ENCODE measurements around the gene BIN2.
A peak's percentile ranks its signal among the peaks of the same experiment; 100 is the strongest.

Gene BIN2

DNA sequence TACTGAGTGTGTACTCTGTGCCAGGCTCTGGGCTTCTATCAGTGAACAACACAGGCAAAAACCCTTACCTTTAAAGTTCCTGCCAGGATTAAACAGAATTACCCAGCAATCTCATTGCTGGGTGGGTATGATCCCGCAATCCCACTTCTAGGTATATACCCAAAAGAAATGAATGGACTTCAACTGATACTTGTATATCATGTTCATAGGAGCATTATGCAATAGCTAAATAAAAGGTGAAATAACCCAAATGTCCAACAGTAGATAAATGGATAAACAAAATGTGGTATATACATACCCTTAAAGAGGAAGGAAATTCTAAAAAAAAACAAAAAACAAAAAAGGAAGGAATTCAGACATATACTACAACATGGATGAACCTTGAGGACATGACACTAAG, 70.7 kb downstream of the BIN2 start:
- no peak for DNase-seq

DNA sequence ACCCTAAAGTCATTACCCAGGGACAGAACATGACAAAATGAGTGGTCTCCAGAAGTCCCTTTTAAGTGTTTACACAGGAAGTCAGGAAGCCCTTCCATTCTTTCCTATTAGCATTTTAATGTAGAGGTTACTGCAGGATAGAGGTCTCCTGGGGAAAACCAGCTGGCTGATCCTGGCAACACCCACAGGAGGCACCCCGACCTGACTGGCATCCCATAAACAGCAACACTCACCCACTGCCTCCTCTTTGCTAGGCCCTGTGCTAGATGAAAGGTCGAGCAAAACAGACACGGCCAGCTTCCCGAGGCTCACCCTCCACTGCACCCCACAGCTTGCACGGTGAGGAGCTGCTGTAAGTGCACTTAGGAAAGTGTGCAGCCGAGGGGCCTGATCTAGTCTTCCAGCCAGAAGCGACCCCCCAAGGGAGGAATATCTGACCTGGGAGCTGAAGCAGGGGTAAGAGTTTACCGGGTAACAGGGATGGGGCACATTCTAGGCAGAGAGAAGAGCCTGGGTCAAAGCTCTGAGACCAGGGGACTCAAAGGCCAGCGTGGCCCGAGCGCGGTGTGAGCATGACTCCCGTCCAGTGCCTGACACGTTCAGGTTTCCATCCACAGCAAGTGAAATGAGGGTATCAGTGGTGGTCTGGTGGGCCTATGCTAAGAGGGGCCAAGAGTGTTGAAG, 76.3 kb downstream of the BIN2 start:
- DNase-seq: peak; percentile 9

DNA sequence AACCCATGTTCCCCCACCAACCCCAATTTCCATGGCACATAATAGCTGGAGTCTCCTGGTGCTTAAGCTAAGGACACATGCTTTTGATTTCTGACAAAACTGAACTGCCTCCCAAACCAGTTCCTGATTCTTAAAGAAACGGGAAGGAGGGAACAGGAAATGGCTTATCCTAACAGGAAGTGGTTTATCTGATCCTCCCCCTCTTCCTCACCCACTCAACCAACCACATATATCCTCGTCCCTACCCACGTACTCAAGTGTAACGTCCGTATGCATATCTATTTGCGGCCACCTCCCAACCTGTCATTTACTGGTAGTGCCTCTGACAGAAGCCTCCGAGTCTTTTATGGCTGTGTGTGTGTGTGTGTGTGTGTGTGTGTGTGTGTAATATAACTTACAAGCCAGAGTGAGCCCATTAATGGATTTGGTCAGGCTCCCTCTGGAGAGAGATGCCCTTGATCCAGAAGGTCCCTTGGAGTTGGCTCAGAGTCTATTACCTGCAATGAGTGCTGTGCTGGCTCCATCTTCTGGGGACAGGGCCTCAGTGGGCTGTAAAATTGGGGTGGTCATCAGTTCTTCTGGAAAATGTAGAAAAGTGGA, 77.6 kb downstream of the BIN2 start:
- DNase-seq: no peak

DNA sequence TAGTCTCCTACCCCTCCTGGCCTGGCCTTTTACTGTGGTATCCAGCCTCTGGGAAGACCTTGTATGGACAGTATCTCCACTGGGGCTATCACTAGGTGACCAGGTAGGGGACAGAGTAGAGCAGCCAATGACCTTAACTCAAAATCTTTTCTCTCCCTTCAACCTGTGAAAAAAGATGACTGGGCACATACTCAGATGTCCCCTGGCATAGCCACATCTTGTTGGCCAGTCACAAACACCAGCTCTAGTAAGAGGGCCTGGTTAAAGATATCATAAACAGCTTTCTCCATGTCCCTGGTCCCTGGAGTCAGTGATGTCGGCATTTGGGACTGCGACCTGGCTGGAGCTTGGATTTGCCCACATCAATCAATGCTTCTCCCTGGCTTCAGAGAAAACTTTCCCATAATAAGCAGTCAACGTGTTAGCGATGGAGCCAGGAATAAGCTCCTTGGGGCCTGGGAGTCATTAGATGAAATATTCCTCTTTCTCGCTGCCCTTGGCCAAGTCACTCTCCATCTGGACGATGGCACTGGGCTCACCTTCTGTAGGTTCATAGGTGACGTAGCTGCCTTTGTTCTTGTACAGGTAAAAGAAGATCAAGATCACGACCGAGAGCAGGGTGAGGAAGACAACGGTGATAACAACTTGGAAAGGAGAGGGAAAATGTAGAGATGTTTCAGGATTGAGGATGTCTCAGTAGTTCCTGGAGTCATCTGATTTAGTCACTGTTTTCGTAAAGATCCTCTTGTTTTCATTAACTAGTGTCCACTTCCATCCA, 78.3 kb downstream of the BIN2 start:
- no peak for DNase-seq

DNA sequence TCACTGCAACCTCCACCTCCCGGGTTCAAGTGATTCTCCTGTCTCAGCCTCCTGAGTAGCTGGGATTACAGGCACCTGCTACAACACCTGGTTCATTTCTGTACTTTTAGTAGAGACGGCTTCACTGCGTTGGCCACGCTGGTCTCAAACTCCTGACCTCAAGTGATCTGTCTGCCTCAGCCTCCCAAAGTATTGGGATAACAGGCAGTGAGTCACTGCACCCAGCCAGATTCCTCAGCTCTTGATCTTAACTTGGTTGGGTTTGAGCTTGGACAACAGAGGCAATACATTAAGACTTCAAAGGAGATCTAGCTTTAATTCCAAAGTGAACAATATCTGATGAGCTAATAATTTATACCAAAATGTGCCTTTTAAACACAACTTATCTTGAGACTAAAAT, 79.7 kb downstream of the BIN2 start:
- no peak for DNase-seq

DNA sequence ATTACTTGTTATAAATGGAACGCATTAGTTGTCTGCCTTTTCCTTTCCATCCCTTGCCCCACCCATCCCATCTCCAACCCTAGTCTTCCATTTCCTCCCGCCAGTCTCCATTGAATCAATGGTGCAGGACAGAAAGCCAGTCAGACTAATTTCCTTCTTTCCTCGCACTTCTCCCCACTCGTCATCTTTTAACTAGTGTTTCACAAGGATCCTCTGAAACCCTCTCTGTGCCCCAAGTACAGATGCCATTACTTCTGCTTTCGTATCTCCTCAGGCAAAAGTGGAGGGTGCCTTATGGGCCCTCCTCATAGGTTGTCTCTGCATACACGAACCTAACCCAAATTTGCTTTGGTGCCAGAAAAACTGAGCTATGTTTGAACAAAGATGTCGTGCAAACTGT, 81.1 kb downstream of the BIN2 start:
- DNase-seq: no peak

DNA sequence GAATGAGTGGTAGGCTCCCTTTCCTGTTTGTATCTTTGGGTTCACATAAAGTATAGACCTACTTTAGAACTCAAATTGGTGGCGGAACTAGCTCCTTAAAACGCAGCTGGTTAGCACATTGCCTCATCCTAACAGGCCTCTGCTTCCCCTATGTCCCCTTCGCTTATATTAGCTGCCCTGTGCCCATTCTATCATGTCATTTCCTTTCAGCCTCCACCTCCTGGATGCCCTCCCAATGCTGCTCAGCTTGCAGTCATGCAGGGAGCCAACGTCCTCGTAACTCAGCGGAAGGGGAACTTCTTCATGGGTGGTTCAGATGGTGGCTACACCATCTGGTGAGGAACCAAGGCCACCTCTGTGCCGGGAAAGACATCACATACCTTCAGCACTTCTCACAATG, 81.9 kb downstream of the BIN2 start:
- DNase-seq: no peak

DNA sequence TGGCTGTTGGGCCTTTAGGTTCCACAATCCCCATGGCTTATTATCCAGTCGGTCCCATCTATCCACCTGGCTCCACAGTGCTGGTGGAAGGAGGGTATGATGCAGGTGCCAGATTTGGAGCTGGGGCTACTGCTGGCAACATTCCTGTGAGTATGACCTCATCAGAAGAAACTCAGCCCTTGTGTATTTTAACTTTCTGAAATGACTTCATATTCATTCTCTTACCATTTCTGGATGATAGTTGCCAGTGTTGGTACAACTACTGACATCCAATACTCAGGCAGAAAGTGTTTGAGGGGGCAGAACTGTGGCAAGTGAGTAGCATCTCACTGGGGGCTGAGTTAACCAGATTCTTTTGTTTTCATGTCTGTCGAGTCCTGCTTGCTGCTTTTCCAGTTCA, 83.0 kb downstream of the BIN2 start:
- no peak for DNase-seq

DNA sequence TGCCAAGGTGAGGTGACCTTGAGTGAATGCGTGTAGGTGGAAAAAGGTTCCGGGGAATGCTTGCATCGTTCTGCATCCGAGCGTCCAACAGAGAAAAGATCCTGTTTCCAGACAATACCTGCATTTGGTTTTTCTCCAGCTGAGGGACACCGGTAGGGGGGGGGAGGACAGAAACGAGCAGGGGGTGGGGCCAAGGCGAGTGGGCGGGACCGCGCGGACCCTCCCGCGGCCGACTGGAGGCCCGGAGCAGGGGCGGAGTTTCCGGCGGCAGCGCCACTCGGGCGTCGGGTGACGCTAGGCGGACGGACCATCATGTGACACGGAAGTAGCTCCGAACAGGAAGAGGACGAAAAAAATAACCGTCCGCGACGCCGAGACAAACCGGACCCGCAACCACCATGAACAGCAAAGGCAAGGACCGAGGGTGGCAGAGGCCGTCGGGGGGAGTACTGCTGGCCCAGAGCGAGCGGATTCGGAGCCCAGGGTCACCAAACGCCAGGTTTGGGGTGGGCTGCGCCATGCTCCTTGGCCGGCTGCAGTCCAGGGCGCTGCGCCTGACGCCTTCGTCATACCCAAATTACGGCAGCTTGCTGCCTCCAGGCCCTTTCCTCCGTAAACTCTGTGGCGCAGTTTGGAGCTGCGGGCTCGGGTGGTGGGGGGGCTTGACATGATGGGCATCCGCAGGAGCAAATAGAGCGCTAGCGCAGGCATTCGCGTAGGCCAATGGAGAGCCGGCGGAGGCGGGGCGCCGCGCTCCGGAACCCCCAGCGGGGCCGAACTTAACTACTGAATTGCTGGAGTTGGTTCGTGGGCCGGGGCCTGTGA, 85.3 kb downstream of the BIN2 start, which contains the start of gene DAZAP2:
DAZAP2 (plus strand) TSS at position 317 of the 825 bp plus-strand sequence; CDS start at position 399, 82 bp downstream.
- DNase-seq: peak; percentile 86

DNA sequence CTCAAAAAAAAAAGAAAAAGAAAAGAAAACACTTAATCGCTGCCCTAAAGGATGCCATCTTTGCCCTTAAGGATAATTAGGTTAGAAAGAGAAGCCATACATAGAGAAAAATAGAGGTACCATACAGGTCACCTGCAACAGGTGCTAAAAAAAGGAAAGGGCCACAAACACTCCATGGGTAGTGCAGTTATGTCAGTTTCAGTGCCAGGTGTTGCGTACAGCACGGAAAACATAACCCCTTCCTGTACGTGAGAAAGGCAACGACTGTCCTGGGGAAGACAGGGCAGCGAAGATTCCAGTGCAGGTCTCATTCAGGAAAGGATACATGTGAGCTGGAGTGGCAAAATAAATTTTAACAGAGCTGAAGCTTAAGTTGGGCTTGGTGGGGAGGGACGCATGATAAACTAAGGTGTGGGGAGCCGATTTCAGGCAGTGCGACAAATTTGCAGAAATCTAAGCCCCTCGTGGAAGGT, 85.9 kb downstream of the BIN2 start:
- DNase-seq: peak; percentile 47

DNA sequence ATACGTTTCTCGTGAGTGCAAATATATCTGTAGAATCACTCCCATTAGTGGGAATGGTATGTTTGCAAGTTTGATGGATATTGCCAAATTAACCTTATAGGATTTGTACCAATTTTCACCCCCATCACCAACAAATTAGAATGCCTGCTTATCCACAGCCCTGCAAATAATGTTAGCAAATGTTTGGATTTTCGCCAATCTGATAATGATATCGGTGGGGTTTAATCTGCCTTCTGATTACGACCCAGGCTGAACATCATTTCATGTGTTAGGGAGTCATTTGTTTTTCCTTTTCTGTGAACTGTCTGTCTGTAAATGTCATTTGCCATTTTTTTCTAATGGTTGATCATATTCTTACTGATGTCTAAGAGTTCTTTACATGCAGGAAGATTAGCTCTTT, 89.4 kb downstream of the BIN2 start:
- DNase-seq: no peak

DNA sequence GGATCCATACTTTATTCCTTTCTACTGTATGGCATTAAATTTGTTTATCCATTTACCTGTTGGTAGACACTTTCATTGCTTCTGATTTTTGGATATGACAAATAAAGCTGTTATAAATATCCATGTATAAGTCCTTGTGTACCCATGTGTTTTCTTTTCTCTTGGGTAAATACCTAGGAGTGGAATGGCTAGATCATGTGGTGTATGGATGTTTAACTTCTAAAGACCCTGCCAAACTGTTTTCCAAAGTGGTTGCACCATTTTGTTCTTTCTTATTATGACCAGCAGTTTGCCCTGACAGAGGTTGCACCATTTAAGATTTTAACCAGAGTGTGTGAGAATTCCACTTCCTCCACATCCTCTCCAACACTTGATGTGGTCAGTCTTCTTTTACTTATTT, 91.3 kb downstream of the BIN2 start:
- no peak for DNase-seq

Measured in NCI-H510A treated with DMSO at 0.1 percent for 48 hours (cell line).